HUES64 (cell line): Measurements from ENCODE around the gene TMEM115.

Source experiments
- H3K27ac ChIP-seq: 2 replicates; pipeline ENCODE4 v1.7.0; 2013; ENCODE audit warnings: low read depth, low read length, inconsistent platforms
- H3K27me3 ChIP-seq: 2 replicates; pipeline ENCODE4 v1.6.1; 2013; ENCODE audit warnings: mild to moderate bottlenecking, low read length; ENCODE audit not compliant: insufficient read depth
- H3K36me3 ChIP-seq: 2 replicates; pipeline ENCODE4 v1.6.1; 2013; ENCODE audit warnings: mild to moderate bottlenecking, low read length; ENCODE audit not compliant: insufficient read depth
- H3K4me1 ChIP-seq: 2 replicates; pipeline ENCODE4 v1.6.1; 2013; ENCODE audit warnings: mild to moderate bottlenecking, low read length, moderate library complexity; ENCODE audit not compliant: insufficient read depth
- H3K4me3 ChIP-seq: 2 replicates; pipeline ENCODE4 v1.5.1; 2013; ENCODE audit warnings: mild to moderate bottlenecking, low read length, moderate library complexity
- H3K9ac ChIP-seq: 2 replicates; pipeline ENCODE4 v1.6.1; 2013; ENCODE audit warnings: mild to moderate bottlenecking, low read depth, low read length
- H3K9me3 ChIP-seq: 2 replicates; pipeline ENCODE4 v1.6.1; 2013; ENCODE audit warnings: low read depth, low read length; ENCODE audit not compliant: insufficient read depth
- WGBS: fragments of 150-250, 120-280 bp; methylation state at CpG from one replicate; pipeline ENCODE4 v1.1.7; 2013; ENCODE audit warnings: missing lambda C conversion rate; 5-methylcytosine and 5-hydroxymethylcytosine counted together

Gene TMEM115

GRCh38 chr3:50358355-50358910 lies 888 bp downstream of the TMEM115 start:
- H3K9ac ChIP-seq = peak overlapping the region; percentile 77
- H3K27me3 ChIP-seq = peaks cover 1% of the 10 kb centered on the region; the same call in 1 of the 2 replicates
- no peak overlapping the region for H3K27ac ChIP-seq
- H3K4me3 ChIP-seq = peak overlapping the region; percentile 78
- H3K9me3 ChIP-seq = no peaks in the 10 kb centered on the region
- peaks cover 41% of the 10 kb centered on the region for H3K36me3 ChIP-seq
- peaks cover 11% of the 10 kb centered on the region; the same call in 1 of the 2 replicates for H3K4me1 ChIP-seq
- 84% methylated on average over 23 of the region's 24 CpGs for WGBS

GRCh38 chr3:50357481-50357880 lies 1.8 kb downstream of the TMEM115 start:
- Histone ChIP-seq H3K9ac (peak overlapping the region; percentile 48; the same call in 1 of the 2 replicates), H3K4me1 (peaks cover 11% of the 10 kb centered on the region; the same call in 1 of the 2 replicates), H3K27me3 (no peaks in the 10 kb centered on the region), H3K27ac (no peak overlapping the region), H3K9me3 (no peaks in the 10 kb centered on the region), H3K4me3 (peak overlapping the region; percentile 78; the same call in 1 of the 2 replicates), H3K36me3 (peaks cover 45% of the 10 kb centered on the region)
- 97% methylated on average over 1 of the region's 1 CpG for WGBS

GRCh38 chr3:50356553-50356952 lies 2.8 kb downstream of the TMEM115 start:
- H3K36me3 ChIP-seq = peaks cover 45% of the 10 kb centered on the region
- no peaks in the 10 kb centered on the region for H3K9me3 ChIP-seq
- no peak overlapping the region for H3K9ac ChIP-seq
- H3K4me3 ChIP-seq = peak overlapping the region; percentile 78; the same call in 1 of the 2 replicates
- WGBS = 86% methylated on average over 5 of the region's 5 CpGs
- H3K4me1 ChIP-seq = peaks cover 11% of the 10 kb centered on the region; the same call in 1 of the 2 replicates
- H3K27ac ChIP-seq = no peak overlapping the region
- H3K27me3 ChIP-seq = no peaks in the 10 kb centered on the region

- Histone ChIP-seq H3K27ac (no peak overlapping the region), H3K4me1 (peaks cover 15% of the 10 kb centered on the region; the same call in 1 of the 2 replicates), H3K9ac (no peak overlapping the region), H3K27me3 (no peaks in the 10 kb centered on the region), H3K36me3 (peaks cover 45% of the 10 kb centered on the region), H3K9me3 (no peaks in the 10 kb centered on the region), H3K4me3 (no peak overlapping the region)
- WGBS = 86% methylated on average over 5 of the region's 5 CpGs
These were observed 3.3 kb downstream of the TMEM115 start for GRCh38 chr3:50355829-50356552.

- Histone ChIP-seq H3K4me3 (no peak overlapping the region), H3K36me3 (peaks cover 45% of the 10 kb centered on the region), H3K9ac (no peak overlapping the region), H3K9me3 (no peaks in the 10 kb centered on the region), H3K4me1 (peaks cover 13% of the 10 kb centered on the region; the same call in 1 of the 2 replicates), H3K27me3 (no peaks in the 10 kb centered on the region), H3K27ac (no peak overlapping the region)
- whole genome bisulfite sequencing = 95% methylated on average over 7 of the region's 7 CpGs
These were observed 4.5 kb downstream of the TMEM115 start for GRCh38 chr3:50354850-50355249.

- peaks cover 11% of the 10 kb centered on the region; the same call in 1 of the 2 replicates for H3K4me1 ChIP-seq
- no peak overlapping the region for H3K27ac ChIP-seq
- H3K4me3 ChIP-seq = no peak overlapping the region
- H3K27me3 ChIP-seq = no peaks in the 10 kb centered on the region
- H3K9ac ChIP-seq = no peak overlapping the region
- H3K36me3 ChIP-seq = peaks cover 45% of the 10 kb centered on the region
- H3K9me3 ChIP-seq = no peaks in the 10 kb centered on the region
- 94% methylated on average over 5 of the region's 5 CpGs for WGBS
These were observed 5.0 kb downstream of the TMEM115 start for GRCh38 chr3:50354186-50354764.

- H3K9me3 ChIP-seq = no peaks in the 10 kb centered on the region
- WGBS = 95% methylated on average over 12 of the region's 12 CpGs
- no peaks in the 10 kb centered on the region for H3K27me3 ChIP-seq
- no peak overlapping the region for H3K4me3 ChIP-seq
- peaks cover 50% of the 10 kb centered on the region for H3K36me3 ChIP-seq
- H3K9ac ChIP-seq = no peak overlapping the region
- no peak overlapping the region for H3K27ac ChIP-seq
- peaks cover 11% of the 10 kb centered on the region; the same call in 1 of the 2 replicates for H3K4me1 ChIP-seq
These were observed 5.9 kb downstream of the TMEM115 start for GRCh38 chr3:50353245-50354004.

- H3K27ac ChIP-seq = no peak overlapping the region
- no peaks in the 10 kb centered on the region for H3K9me3 ChIP-seq
- no peaks in the 10 kb centered on the region for H3K27me3 ChIP-seq
- no peak overlapping the region for H3K9ac ChIP-seq
- H3K4me3 ChIP-seq = no peak overlapping the region
- H3K36me3 ChIP-seq = peaks cover 50% of the 10 kb centered on the region
- 76% methylated on average over 2 of the region's 2 CpGs for WGBS
- H3K4me1 ChIP-seq = peaks cover 11% of the 10 kb centered on the region; the same call in 1 of the 2 replicates
These were observed 6.5 kb downstream of the TMEM115 start for GRCh38 chr3:50352781-50353180.

- Histone ChIP-seq H3K4me1 (peaks cover 3% of the 10 kb centered on the region; the same call in 1 of the 2 replicates), H3K27ac (no peak overlapping the region), H3K9me3 (no peaks in the 10 kb centered on the region), H3K27me3 (0 out of 2 replicates have a peak, but pooled peaks cover 3% of the 10 kb centered on the region), H3K36me3 (peaks cover 35% of the 10 kb centered on the region), H3K4me3 (peak overlapping the region; percentile 81), H3K9ac (no peak overlapping the region)
- WGBS = 73% methylated on average over 11 of the region's 11 CpGs
These were observed 8.0 kb downstream of the TMEM115 start for GRCh38 chr3:50351323-50351697.

GRCh38 chr3:50350527-50351322 lies 8.6 kb downstream of the TMEM115 start, which contains the start of the genes CYB561D2 and NPRL2:
CYB561D2 (plus strand) TSS chr3:50350862; CDS start chr3:50351434, 572 bp downstream.
NPRL2 (minus strand) TSS chr3:50350775; CDS start chr3:50350652, 123 bp downstream.
- Histone ChIP-seq H3K4me1 (peaks cover 3% of the 10 kb centered on the region; the same call in 1 of the 2 replicates), H3K9me3 (no peaks in the 10 kb centered on the region), H3K4me3 (peak within 1 kb of the TSS; percentile 81), H3K27ac (peak within 1 kb of the TSS; percentile 78), H3K9ac (peak within 1 kb of the TSS; percentile 73), H3K36me3 (peaks cover 30% of the 10 kb centered on the region), H3K27me3 (0 out of 2 replicates have a peak, but pooled peaks cover 8% of the 10 kb centered on the region)
- 1% methylated on average over 64 of the region's 64 CpGs for WGBS
